Activated naive CD4-positive, alpha-beta T cell treated with anti-CD3 and anti-CD28 coated beads, Interleukin-2, amount 50 U/mL, for 24 hours (primary cell): Measurements from ENCODE around the gene CIAO3.
"Not testable (repeated sequence)": the region's sequence is repeated elsewhere in the genome, so short reads cannot be mapped to it uniquely, and the experiment has no call there.

Experiments used
- H3K27ac Mint-ChIP-seq: one replicate; pipeline ENCODE4 v1.8.0; 2021; ENCODE audit warnings: mild to moderate bottlenecking, mixed read lengths
- H3K27me3 Mint-ChIP-seq: one replicate; pipeline ENCODE4 v1.8.0; 2021; ENCODE audit warnings: mixed read lengths
- H3K36me3 Mint-ChIP-seq: one replicate; pipeline ENCODE4 v1.8.0; 2021; ENCODE audit warnings: mixed read lengths
- H3K4me1 Mint-ChIP-seq: one replicate; pipeline ENCODE4 v1.8.0; 2021; ENCODE audit warnings: mixed read lengths
- H3K4me3 Mint-ChIP-seq: one replicate; pipeline ENCODE4 v1.8.0; 2021; ENCODE audit warnings: mild to moderate bottlenecking, mixed read lengths
- H3K9me3 Mint-ChIP-seq: one replicate; pipeline ENCODE4 v1.8.0; 2021; ENCODE audit warnings: mixed read lengths

Gene CIAO3

GRCh38 chr16:779561-779960 is 38.8 kb upstream of the CIAO3 start:
- no peak overlapping the region for H3K4me3 Mint-ChIP-seq
- H3K36me3 Mint-ChIP-seq = no peaks in the 10 kb centered on the region
- no peaks in the 10 kb centered on the region for H3K9me3 Mint-ChIP-seq
- no peaks in the 10 kb centered on the region for H3K4me1 Mint-ChIP-seq
- peaks cover 1% of the 10 kb centered on the region for H3K27me3 Mint-ChIP-seq
- H3K27ac Mint-ChIP-seq = no peak overlapping the region

DNA sequence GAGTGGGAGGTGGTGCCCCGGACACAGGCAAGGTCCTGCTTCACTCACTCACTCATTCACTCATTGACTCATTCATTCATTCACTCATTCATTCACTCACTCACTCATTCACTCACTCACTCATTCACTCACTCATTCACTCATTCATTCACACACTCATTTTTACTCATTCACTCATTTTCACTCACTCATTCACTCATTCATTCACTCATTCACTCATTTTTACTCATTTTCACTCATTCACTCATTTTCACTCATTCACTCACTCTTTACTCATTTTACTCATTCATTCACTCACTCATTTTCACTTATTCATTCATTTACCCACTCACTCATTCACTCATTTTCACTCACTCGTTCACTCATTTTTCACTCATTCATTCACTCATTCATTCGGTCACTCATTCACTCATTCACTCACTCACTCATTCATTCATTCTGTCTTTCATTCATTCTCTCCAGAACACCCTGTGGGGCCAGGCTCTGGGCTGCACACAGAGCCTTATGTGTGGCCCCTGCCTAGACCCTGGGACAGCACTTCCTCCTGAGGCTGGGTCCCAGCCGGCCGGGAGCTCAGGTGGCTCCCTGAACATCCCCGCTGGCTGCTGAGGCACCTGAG is 38.2 kb upstream of the CIAO3 start:
- Mint-ChIP-seq H3K27ac (no peak overlapping the region), H3K4me3 (no peak overlapping the region), H3K36me3 (no peaks in the 10 kb centered on the region), H3K4me1 (no peaks in the 10 kb centered on the region), H3K27me3 (peaks cover 1% of the 10 kb centered on the region), H3K9me3 (no peaks in the 10 kb centered on the region)

- no peaks in the 10 kb centered on the region for H3K9me3 Mint-ChIP-seq
- H3K4me1 Mint-ChIP-seq = no peaks in the 10 kb centered on the region
- no peak overlapping the region for H3K27ac Mint-ChIP-seq
- no peaks in the 10 kb centered on the region for H3K36me3 Mint-ChIP-seq
- peaks cover 1% of the 10 kb centered on the region for H3K27me3 Mint-ChIP-seq
- H3K4me3 Mint-ChIP-seq = no peak overlapping the region
These were observed 37.6 kb upstream of the CIAO3 start for GRCh38 chr16:778447-778846.

- Mint-ChIP-seq H3K27me3 (peaks cover 1% of the 10 kb centered on the region), H3K4me3 (no peak overlapping the region), H3K36me3 (no peaks in the 10 kb centered on the region), H3K4me1 (no peaks in the 10 kb centered on the region), H3K27ac (no peak overlapping the region), H3K9me3 (no peaks in the 10 kb centered on the region)
These were observed 37.0 kb upstream of the CIAO3 start for GRCh38 chr16:777826-778225.

GRCh38 chr16:776824-777223 is 36.0 kb upstream of the CIAO3 start:
- Mint-ChIP-seq H3K36me3 (no peaks in the 10 kb centered on the region), H3K9me3 (no peaks in the 10 kb centered on the region), H3K27me3 (peaks cover 1% of the 10 kb centered on the region), H3K4me1 (no peaks in the 10 kb centered on the region), H3K4me3 (no peak overlapping the region), H3K27ac (no peak overlapping the region)

GRCh38 chr16:776298-776697 is 35.5 kb upstream of the CIAO3 start:
- not testable (repeated sequence) for H3K27me3 Mint-ChIP-seq, H3K4me1 Mint-ChIP-seq, H3K36me3 Mint-ChIP-seq, H3K27ac Mint-ChIP-seq, H3K9me3 Mint-ChIP-seq, H3K4me3 Mint-ChIP-seq

DNA sequence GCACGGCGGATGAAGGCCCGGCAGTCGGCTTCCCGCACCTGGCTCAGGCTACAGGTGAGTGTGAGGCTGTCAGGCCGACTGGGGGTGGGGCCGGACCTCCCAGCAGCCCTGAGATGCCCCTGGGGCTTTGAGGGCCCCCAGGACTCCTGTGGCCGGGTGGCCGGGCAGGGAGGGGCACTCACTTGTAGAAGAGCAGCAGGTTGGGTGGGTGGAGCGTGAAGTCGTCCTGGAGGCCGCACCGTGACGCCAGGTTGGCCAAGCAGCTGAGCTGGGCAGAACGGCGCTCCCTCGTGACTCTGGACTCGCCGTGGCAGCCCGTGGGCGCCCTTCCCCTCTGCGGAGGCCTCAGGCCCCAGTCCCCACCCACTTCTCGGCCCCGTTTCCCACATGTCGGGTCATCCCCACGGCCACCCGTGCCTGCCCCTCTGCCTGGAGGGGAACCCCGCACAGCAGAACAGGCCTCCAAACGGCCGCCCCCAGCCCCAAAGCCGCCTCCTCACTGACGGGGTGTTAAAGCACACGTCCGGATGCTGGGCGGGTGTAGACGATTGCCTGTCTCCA is 34.5 kb upstream of the CIAO3 start:
- Mint-ChIP-seq H3K9me3 (no peaks in the 10 kb centered on the region), H3K4me1 (no peaks in the 10 kb centered on the region), H3K4me3 (no peak overlapping the region), H3K27me3 (peaks cover 1% of the 10 kb centered on the region), H3K27ac (no peak overlapping the region), H3K36me3 (no peaks in the 10 kb centered on the region)

DNA sequence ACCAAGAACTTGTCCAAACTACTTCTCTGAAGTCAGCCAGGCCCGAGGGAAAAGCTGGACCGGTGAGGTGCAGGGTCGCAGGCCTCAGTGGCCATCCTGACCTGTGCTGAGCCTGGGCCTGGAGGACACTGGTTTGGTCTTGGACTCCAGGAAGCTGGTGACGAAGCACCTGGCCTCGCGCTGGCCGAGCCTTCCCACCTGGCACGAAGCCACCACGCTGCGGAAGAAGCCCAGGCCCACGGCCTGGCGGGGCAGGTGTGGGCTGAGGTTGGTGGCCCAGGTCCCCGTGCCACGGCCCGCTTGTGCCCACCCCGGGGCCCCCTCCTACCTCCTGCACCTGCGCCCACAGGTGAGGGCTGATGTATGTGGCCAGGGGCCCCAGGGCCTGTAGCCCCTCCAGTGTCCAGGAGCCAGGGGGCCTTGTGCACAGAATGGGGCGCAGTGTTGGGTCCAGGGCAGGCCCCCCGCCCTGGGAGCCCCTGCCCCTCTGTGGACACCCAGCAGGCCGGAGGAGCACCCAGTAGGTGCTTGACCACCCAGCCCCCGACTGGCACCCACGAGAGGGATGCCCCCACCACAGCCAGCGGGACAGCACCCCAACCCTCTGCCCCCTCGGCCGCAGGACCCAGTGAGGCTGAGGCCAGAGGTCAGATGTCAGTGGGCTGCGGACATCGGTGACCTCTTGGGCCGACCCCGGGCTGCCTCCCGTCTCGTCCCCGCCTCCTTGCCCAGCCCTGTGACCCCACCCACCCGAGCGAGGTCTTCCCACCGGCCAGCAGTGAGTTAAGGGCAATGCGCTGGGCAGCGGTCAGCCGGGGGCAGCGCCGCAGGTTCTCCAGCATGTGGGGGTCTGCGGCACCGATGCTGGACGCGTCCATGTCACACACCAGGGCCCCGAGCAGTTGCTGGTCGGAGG is 33.5 kb upstream of the CIAO3 start:
- Mint-ChIP-seq H3K4me3 (no peak overlapping the region), H3K27ac (no peak overlapping the region), H3K9me3 (no peaks in the 10 kb centered on the region), H3K27me3 (peaks cover 1% of the 10 kb centered on the region), H3K4me1 (no peaks in the 10 kb centered on the region), H3K36me3 (no peaks in the 10 kb centered on the region)

DNA sequence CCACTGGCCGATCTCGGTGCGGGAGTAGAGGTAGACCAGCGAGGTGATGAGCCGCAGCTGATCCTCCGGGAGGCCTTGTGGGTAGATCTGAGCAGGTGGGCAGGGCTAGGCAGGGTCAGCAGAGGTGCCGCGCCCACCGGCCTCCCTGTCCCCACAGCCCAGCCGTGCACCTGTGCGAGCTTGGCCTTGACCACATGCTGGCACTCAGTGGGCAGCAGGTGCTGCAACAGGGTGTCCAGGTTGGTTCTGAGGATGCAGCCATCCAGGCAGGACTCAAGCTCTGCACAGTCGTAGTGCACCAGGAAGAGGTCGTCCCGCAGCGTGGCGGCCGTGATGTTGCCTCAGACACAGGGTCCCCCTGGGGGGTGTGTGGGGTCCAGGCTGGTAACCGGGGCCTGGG is 32.2 kb upstream of the CIAO3 start:
- H3K36me3 Mint-ChIP-seq = no peaks in the 10 kb centered on the region
- no peak overlapping the region for H3K27ac Mint-ChIP-seq
- no peaks in the 10 kb centered on the region for H3K4me1 Mint-ChIP-seq
- peaks cover 1% of the 10 kb centered on the region for H3K27me3 Mint-ChIP-seq
- H3K9me3 Mint-ChIP-seq = no peaks in the 10 kb centered on the region
- no peak overlapping the region for H3K4me3 Mint-ChIP-seq

GRCh38 chr16:770411-770810 is 29.6 kb upstream of the CIAO3 start:
- Mint-ChIP-seq H3K27me3 (no peaks in the 10 kb centered on the region), H3K27ac (no peak overlapping the region), H3K4me3 (no peak overlapping the region), H3K9me3 (no peaks in the 10 kb centered on the region), H3K4me1 (no peaks in the 10 kb centered on the region), H3K36me3 (no peaks in the 10 kb centered on the region)

DNA sequence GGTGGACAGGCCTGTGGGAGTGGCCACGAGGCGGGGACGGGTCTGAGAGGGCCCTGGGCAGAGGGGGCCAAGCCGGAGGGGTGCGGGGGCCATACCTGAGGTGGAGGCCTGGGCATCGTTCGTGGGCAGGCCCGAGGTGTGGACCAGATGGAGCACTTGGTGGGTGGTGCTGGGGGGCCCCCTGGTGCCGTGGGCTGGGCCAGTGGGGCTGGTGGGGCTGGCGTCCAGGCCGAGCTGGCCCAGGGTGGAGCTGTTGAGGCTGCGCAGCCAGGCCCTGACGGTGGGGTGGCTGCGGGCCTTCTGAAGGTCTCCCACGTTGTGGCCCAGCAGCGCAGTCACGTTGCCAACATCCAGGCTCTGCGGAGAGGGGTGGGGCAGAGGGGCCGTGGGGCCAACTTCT is 29.1 kb upstream of the CIAO3 start:
- H3K9me3 Mint-ChIP-seq = no peaks in the 10 kb centered on the region
- H3K27me3 Mint-ChIP-seq = no peaks in the 10 kb centered on the region
- no peaks in the 10 kb centered on the region for H3K4me1 Mint-ChIP-seq
- H3K27ac Mint-ChIP-seq = no peak overlapping the region
- no peaks in the 10 kb centered on the region for H3K36me3 Mint-ChIP-seq
- no peak overlapping the region for H3K4me3 Mint-ChIP-seq

- H3K27ac Mint-ChIP-seq = no peak overlapping the region
- no peaks in the 10 kb centered on the region for H3K36me3 Mint-ChIP-seq
- H3K4me3 Mint-ChIP-seq = no peak overlapping the region
- H3K27me3 Mint-ChIP-seq = no peaks in the 10 kb centered on the region
- no peaks in the 10 kb centered on the region for H3K9me3 Mint-ChIP-seq
- no peaks in the 10 kb centered on the region for H3K4me1 Mint-ChIP-seq
These were observed 28.5 kb upstream of the CIAO3 start for GRCh38 chr16:769184-769784.

DNA sequence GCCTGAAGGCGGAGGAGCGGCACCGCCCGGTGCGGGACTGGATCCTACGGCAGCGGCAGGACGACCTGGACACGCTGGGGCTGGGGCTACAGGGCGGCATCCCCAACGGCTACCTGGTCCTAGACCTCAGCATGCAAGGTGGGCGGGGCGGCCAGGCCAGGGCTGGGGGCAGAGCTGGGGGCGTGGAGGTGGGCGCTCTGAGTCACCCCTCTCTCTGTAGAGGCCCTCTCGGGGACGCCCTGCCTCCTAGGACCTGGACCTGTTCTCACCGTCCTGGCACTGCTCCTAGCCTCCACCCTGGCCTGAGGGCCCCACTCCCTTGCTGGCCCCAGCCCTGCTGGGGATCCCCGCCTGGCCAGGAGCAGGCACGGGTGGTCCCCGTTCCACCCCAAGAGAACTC is 27.6 kb upstream of the CIAO3 start:
- H3K36me3 Mint-ChIP-seq = no peaks in the 10 kb centered on the region
- H3K4me3 Mint-ChIP-seq = no peak overlapping the region
- H3K4me1 Mint-ChIP-seq = no peaks in the 10 kb centered on the region
- H3K9me3 Mint-ChIP-seq = no peaks in the 10 kb centered on the region
- H3K27me3 Mint-ChIP-seq = no peaks in the 10 kb centered on the region
- H3K27ac Mint-ChIP-seq = no peak overlapping the region

- Mint-ChIP-seq H3K36me3 (no peaks in the 10 kb centered on the region), H3K27me3 (no peaks in the 10 kb centered on the region), H3K27ac (no peak overlapping the region), H3K9me3 (no peaks in the 10 kb centered on the region), H3K4me3 (no peak overlapping the region), H3K4me1 (no peaks in the 10 kb centered on the region)
These were observed 27.0 kb upstream of the CIAO3 start for GRCh38 chr16:767743-768235.

- H3K4me3 Mint-ChIP-seq = no peak overlapping the region
- H3K4me1 Mint-ChIP-seq = no peaks in the 10 kb centered on the region
- no peak overlapping the region for H3K27ac Mint-ChIP-seq
- H3K36me3 Mint-ChIP-seq = no peaks in the 10 kb centered on the region
- no peaks in the 10 kb centered on the region for H3K9me3 Mint-ChIP-seq
- no peaks in the 10 kb centered on the region for H3K27me3 Mint-ChIP-seq
These were observed 26.2 kb upstream of the CIAO3 start for GRCh38 chr16:766820-767640.
